OCI-LY7 (cell line): Measurements from ENCODE around the gene ENDOV.

Experiments used
- EZH2phosphoT487 ChIP-seq: fragments of 200-600 bp; sonication (generic); IDR thresholded peaks from 2 replicates; pipeline ENCODE4 v1.6.1; 2018; ENCODE audit warnings: low read depth, borderline replicate concordance, mild to moderate bottlenecking, mixed run types, antibody characterized with exemption, low read length, moderate library complexity, mixed read lengths
- TF ChIP-seq, protein P1 (sequence below): fragments of 200-600 bp; sonication (generic); conservative IDR thresholded peaks from 2 replicates; pipeline ENCODE4 v1.5.1; 2014; ENCODE audit warnings: mild to moderate bottlenecking, antibody characterized with exemption, low read length, moderate library complexity, mixed read lengths

- TF ChIP-seq, protein P1, sequence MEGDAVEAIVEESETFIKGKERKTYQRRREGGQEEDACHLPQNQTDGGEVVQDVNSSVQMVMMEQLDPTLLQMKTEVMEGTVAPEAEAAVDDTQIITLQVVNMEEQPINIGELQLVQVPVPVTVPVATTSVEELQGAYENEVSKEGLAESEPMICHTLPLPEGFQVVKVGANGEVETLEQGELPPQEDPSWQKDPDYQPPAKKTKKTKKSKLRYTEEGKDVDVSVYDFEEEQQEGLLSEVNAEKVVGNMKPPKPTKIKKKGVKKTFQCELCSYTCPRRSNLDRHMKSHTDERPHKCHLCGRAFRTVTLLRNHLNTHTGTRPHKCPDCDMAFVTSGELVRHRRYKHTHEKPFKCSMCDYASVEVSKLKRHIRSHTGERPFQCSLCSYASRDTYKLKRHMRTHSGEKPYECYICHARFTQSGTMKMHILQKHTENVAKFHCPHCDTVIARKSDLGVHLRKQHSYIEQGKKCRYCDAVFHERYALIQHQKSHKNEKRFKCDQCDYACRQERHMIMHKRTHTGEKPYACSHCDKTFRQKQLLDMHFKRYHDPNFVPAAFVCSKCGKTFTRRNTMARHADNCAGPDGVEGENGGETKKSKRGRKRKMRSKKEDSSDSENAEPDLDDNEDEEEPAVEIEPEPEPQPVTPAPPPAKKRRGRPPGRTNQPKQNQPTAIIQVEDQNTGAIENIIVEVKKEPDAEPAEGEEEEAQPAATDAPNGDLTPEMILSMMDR, result no peak
- no peak for TF ChIP-seq EZH2phosphoT487
Observed at GRCh38 chr17:80372456-80372855, 42.5 kb upstream of the ENDOV start.
